Cerebellar cortex (tissue), 1 donor: Measurements from ENCODE around the gene CNN2.

Experiments used
- DNase-seq: peaks from one replicate; pipeline ENCODE4 v3.0.0-alpha.2; 2015; ENCODE audit warnings: low spot score

The CNN2 gene

GRCh38 chr19:1025960-1026782, at the start of gene CNN2:
TSS of gene CNN2 (plus strand) at chr19:1026608. CDS start at chr19:1026662, 54 bp downstream.
- DNase-seq: peak; percentile 66

- DNase-seq: no peak
These were observed 49.3 kb upstream of the CNN2 start for GRCh38 chr19:977058-977464.

- no peak for DNase-seq
These were observed 47.1 kb upstream of the CNN2 start for GRCh38 chr19:979318-979741.

- DNase-seq: peak; percentile 63
These were observed 46.0 kb upstream of the CNN2 start for GRCh38 chr19:980133-980998.

GRCh38 chr19:982567-983170, 43.7 kb upstream of the CNN2 start:
- peak; percentile 64 for DNase-seq

GRCh38 chr19:984165-984967, 42.0 kb upstream of the CNN2 start, which contains the start of gene WDR18:
TSS of gene WDR18 (plus strand) at chr19:984345. CDS start at chr19:984354, 9 bp downstream.
- peak; percentile 91 for DNase-seq

GRCh38 chr19:986083-986482, 40.3 kb upstream of the CNN2 start:
- no peak for DNase-seq

GRCh38 chr19:988081-988480, 38.3 kb upstream of the CNN2 start:
- no peak for DNase-seq

GRCh38 chr19:988510-988909, 37.9 kb upstream of the CNN2 start:
- DNase-seq: no peak

GRCh38 chr19:989381-990081, 36.9 kb upstream of the CNN2 start:
- no peak for DNase-seq

- DNase-seq: no peak
These were observed 36.3 kb upstream of the CNN2 start for GRCh38 chr19:990119-990571.

- DNase-seq: no peak
These were observed 35.7 kb upstream of the CNN2 start for GRCh38 chr19:990746-991145.

GRCh38 chr19:991174-991931, 35.1 kb upstream of the CNN2 start:
- DNase-seq: no peak

- DNase-seq: no peak
These were observed 34.3 kb upstream of the CNN2 start for GRCh38 chr19:991932-992669.

- no peak for DNase-seq
These were observed 33.7 kb upstream of the CNN2 start for GRCh38 chr19:992670-993055.

- no peak for DNase-seq
These were observed 33.0 kb upstream of the CNN2 start for GRCh38 chr19:993361-993830.

GRCh38 chr19:993831-994393, 32.5 kb upstream of the CNN2 start:
- no peak for DNase-seq

- no peak for DNase-seq
These were observed 31.9 kb upstream of the CNN2 start for GRCh38 chr19:994516-994915.
